Fibroblast of peridontal ligament (primary cell): ENCODE data around the gene NUP153.
"Not testable (repeated sequence)": the region's sequence is repeated elsewhere in the genome, so short reads cannot be mapped to it uniquely, and the experiment has no call there.

Experiments used
- DNase-seq: peaks from one replicate; pipeline ENCODE4 v3.0.0-alpha.2; 2010; ENCODE audit errors: extremely low read depth

NUP153 gene

GRCh38 chr6:17714177-17714576 is 7.5 kb upstream of the NUP153 start:
- peak; percentile 27 for DNase-seq

- DNase-seq, result no peak
Measured at GRCh38 chr6:17712576-17712975, 5.9 kb upstream of the NUP153 start.

- peak; percentile 73 for DNase-seq
Measured at GRCh38 chr6:17710331-17710730, 3.6 kb upstream of the NUP153 start.

GRCh38 chr6:17709476-17709875 is 2.8 kb upstream of the NUP153 start:
- DNase-seq, result peak; percentile 17

GRCh38 chr6:17708035-17708434 is 1.3 kb upstream of the NUP153 start:
- not testable (repeated sequence) for DNase-seq

- no peak for DNase-seq
Measured at GRCh38 chr6:17707371-17707651, 586 bp upstream of the NUP153 start.

GRCh38 chr6:17705778-17706579 is 746 bp downstream of the NUP153 start:
- DNase-seq, result peak; percentile 57

GRCh38 chr6:17705428-17705777 is 1.3 kb downstream of the NUP153 start:
- DNase-seq, result peak; percentile 79

- peak; percentile 63 for DNase-seq
Measured at GRCh38 chr6:17703256-17703694, 3.5 kb downstream of the NUP153 start.

- no peak for DNase-seq
Measured at GRCh38 chr6:17700421-17701416, 6.0 kb downstream of the NUP153 start.

- DNase-seq, result no peak
Measured at GRCh38 chr6:17691925-17692538, 14.7 kb downstream of the NUP153 start.

- DNase-seq, result peak; percentile 33
Measured at GRCh38 chr6:17688481-17688880, 18.2 kb downstream of the NUP153 start.

- DNase-seq, result no peak
Measured at GRCh38 chr6:17687136-17687535, 19.6 kb downstream of the NUP153 start.

- no peak for DNase-seq
Measured at GRCh38 chr6:17684134-17684533, 22.6 kb downstream of the NUP153 start.

GRCh38 chr6:17683428-17683827 is 23.3 kb downstream of the NUP153 start:
- DNase-seq, result no peak

GRCh38 chr6:17679726-17680125 is 27.0 kb downstream of the NUP153 start:
- DNase-seq, result no peak

GRCh38 chr6:17677602-17678001 is 29.1 kb downstream of the NUP153 start:
- no peak for DNase-seq

GRCh38 chr6:17673543-17674254 is 33.0 kb downstream of the NUP153 start:
- peak; percentile 10 for DNase-seq

- no peak for DNase-seq
Measured at GRCh38 chr6:17672064-17672718, 34.5 kb downstream of the NUP153 start.

- DNase-seq, result no peak
Measured at GRCh38 chr6:17666646-17667045, 40.1 kb downstream of the NUP153 start.

- DNase-seq, result no peak
Measured at GRCh38 chr6:17665132-17665531, 41.6 kb downstream of the NUP153 start.
